NCI-H2081 treated with DMSO at 0.1 percent for 48 hours (cell line): ENCODE measurements around the gene CSNK1G2.
A peak's percentile ranks its signal among the peaks of the same experiment; 100 is the strongest.

ENCODE experiments used
- DNase-seq: peaks from one replicate; lab custom pipeline; 2025; lab: John Stamatoyannopoulos, UW

CSNK1G2 gene

GRCh38 chr19:1941146-1942077 lies at the start of gene CSNK1G2:
CSNK1G2 (plus strand) TSS chr19:1941172; CDS start chr19:1969773, 28,601 bp downstream.
- DNase-seq, result no peak

GRCh38 chr19:1893791-1894190 lies 47.2 kb upstream of the CSNK1G2 start:
- DNase-seq, result no peak

- no peak for DNase-seq
Measured at GRCh38 chr19:1896508-1896907, 44.5 kb upstream of the CSNK1G2 start.

- DNase-seq, result no peak
Measured at GRCh38 chr19:1901940-1902404, 39.0 kb upstream of the CSNK1G2 start.

- no peak for DNase-seq
Measured at GRCh38 chr19:1902923-1903322, 38.0 kb upstream of the CSNK1G2 start.

- DNase-seq, result no peak
Measured at GRCh38 chr19:1904860-1905109, 36.2 kb upstream of the CSNK1G2 start.

GRCh38 chr19:1905110-1905862 lies 35.7 kb upstream of the CSNK1G2 start, which contains the start of the genes ADAT3 and SCAMP4:
ADAT3 (plus strand) TSS chr19:1905399; CDS start chr19:1912048, 6,649 bp downstream.
SCAMP4 (plus strand) TSS chr19:1905399; CDS start chr19:1915020, 9,621 bp downstream.
- DNase-seq, result peak; percentile 82

- DNase-seq, result no peak
Measured at GRCh38 chr19:1905863-1906375, 35.1 kb upstream of the CSNK1G2 start.

GRCh38 chr19:1906985-1907562 lies 33.9 kb upstream of the CSNK1G2 start:
- no peak for DNase-seq

- no peak for DNase-seq
Measured at GRCh38 chr19:1907563-1908363, 33.2 kb upstream of the CSNK1G2 start.

- DNase-seq, result no peak
Measured at GRCh38 chr19:1908364-1908678, 32.7 kb upstream of the CSNK1G2 start.

- DNase-seq, result no peak
Measured at GRCh38 chr19:1909761-1910080, 31.3 kb upstream of the CSNK1G2 start.

GRCh38 chr19:1910177-1910576 lies 30.8 kb upstream of the CSNK1G2 start:
- DNase-seq, result no peak

GRCh38 chr19:1911098-1911497 lies 29.9 kb upstream of the CSNK1G2 start:
- no peak for DNase-seq

- DNase-seq, result no peak
Measured at GRCh38 chr19:1911995-1912394, 29.0 kb upstream of the CSNK1G2 start.

- no peak for DNase-seq
Measured at GRCh38 chr19:1912760-1913505, 28.0 kb upstream of the CSNK1G2 start.

GRCh38 chr19:1913781-1914577 lies 27.0 kb upstream of the CSNK1G2 start:
- no peak for DNase-seq

GRCh38 chr19:1914826-1915341 lies 26.1 kb upstream of the CSNK1G2 start:
- no peak for DNase-seq

GRCh38 chr19:1917146-1917545 lies 23.8 kb upstream of the CSNK1G2 start:
- no peak for DNase-seq

- DNase-seq, result no peak
Measured at GRCh38 chr19:1917926-1918325, 23.0 kb upstream of the CSNK1G2 start.
